SU-DHL-6 (cell line): ENCODE results near the gene VIPR2.
"Not testable (repeated sequence)": the region's sequence is repeated elsewhere in the genome, so short reads cannot be mapped to it uniquely, and the experiment has no call there.

Experiments
- H2AFZ ChIP-seq: fragments of 200-600 bp; sonication (generic); 2 replicates; pipeline ENCODE4 v1.6.1; 2014; ENCODE audit warnings: low read depth, mild to moderate bottlenecking, moderate library complexity, mixed read lengths, antibody characterized with exemption, low read length; ENCODE audit not compliant: severe bottlenecking
- H3F3A ChIP-seq: fragments of 200-600 bp; shearing (Covaris generic); 2 replicates; pipeline ENCODE4 v1.6.0; 2016; ENCODE audit warnings: antibody characterized with exemption, mild to moderate bottlenecking; ENCODE audit not compliant: insufficient read depth
- H3K27ac ChIP-seq: fragments of 200-600 bp; sonication (generic); 2 replicates; pipeline ENCODE4 v1.5.1; 2016; ENCODE audit warnings: low read depth, mild to moderate bottlenecking, low read length, moderate library complexity, mixed read lengths
- H3K27me3 ChIP-seq: fragments of 200-600 bp; sonication (generic), shearing (Covaris generic); 2 replicates; pipeline ENCODE4 v1.6.0; 2014; ENCODE audit warnings: mild to moderate bottlenecking, low read length
- H3K36me3 ChIP-seq: fragments of 200-600 bp; sonication (generic); 2 replicates; pipeline ENCODE4 v1.6.1; 2014; ENCODE audit warnings: mild to moderate bottlenecking, low read length, mixed read lengths
- H3K4me2 ChIP-seq: fragments of 300-600, 200-600 bp; shearing (Covaris generic), sonication (generic); 2 replicates; pipeline ENCODE4 v1.6.0; 2014; ENCODE audit warnings: low read length, low read depth, mild to moderate bottlenecking; ENCODE audit not compliant: poor library complexity, severe bottlenecking
- H3K4me3 ChIP-seq: fragments of 200-600 bp; sonication (generic); 2 replicates; pipeline ENCODE4 v1.5.1; 2014; ENCODE audit warnings: antibody characterized with exemption, low read length, mild to moderate bottlenecking, mixed read lengths; ENCODE audit not compliant: insufficient read depth, poor library complexity, severe bottlenecking
- H3K79me2 ChIP-seq: fragments of 200-600 bp; sonication (generic); 2 replicates; pipeline ENCODE4 v1.6.1; 2014; ENCODE audit warnings: mild to moderate bottlenecking, low read length, moderate library complexity; ENCODE audit not compliant: insufficient read depth
- H3K9ac ChIP-seq: fragments of 200-600 bp; sonication (generic); 2 replicates; pipeline ENCODE4 v1.7.0; 2014; ENCODE audit warnings: mild to moderate bottlenecking, low read length
- H3K9me2 ChIP-seq: fragments of 200-600 bp; sonication (generic); replicated peaks from 2 replicates; pipeline ENCODE4 v1.6.1; 2014; ENCODE audit warnings: low read length; ENCODE audit not compliant: insufficient read depth
- H3K9me3 ChIP-seq: fragments of 200-600 bp; sonication (generic); 2 replicates; pipeline ENCODE4 v1.6.1; 2014; ENCODE audit warnings: low read length, mixed read lengths; ENCODE audit not compliant: insufficient read depth
- H4K20me1 ChIP-seq: fragments of 200-600 bp; sonication (generic); 2 replicates; pipeline ENCODE4 v1.6.1; 2014; ENCODE audit warnings: low read depth, mild to moderate bottlenecking, antibody characterized with exemption, low read length, moderate library complexity, mixed read lengths
- CTCF ChIP-seq: fragments of 200-600 bp; sonication (generic); IDR thresholded peaks from one replicate; pipeline ENCODE4 v1.5.1; 2017; ENCODE audit warnings: antibody characterized with exemption, mild to moderate bottlenecking, low read length, moderate library complexity; ENCODE audit not compliant: insufficient read depth, poor library complexity, severe bottlenecking
- EZH2phosphoT487 ChIP-seq: fragments of 200-600 bp; sonication (generic), shearing (Covaris generic); conservative IDR thresholded peaks from 2 replicates; pipeline ENCODE4 v1.6.1; 2018; ENCODE audit warnings: mild to moderate bottlenecking, antibody characterized with exemption, low read length, moderate library complexity, mixed read lengths

VIPR2 gene

DNA sequence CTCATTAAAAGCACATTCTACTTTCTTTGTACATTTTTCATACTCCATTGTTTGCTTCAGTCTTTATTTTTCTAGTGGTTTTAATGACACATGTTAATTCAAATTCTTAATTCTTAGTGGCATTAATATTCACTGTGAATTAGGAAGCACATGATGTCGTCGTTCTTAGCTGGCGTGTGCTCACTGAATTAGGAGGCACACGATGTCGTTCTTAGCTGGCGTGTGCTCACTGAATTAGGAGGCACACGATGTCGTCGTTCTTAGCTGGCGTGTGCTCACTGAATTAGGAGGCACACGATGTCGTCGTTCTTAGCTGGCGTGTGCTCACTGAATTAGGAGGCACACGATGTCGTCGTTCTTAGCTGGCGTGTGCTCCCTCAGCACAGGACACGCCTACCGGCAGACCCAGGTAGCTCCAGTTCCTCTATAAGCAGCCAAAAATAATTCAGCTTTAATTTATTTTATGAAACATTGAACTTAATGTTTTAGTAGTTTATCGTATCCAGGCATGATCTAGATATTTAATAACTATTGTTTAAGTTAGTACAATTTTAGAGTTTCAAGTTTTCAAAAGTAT lies 17.5 kb upstream of the VIPR2 start:
- not testable (repeated sequence) for H3K9me3 ChIP-seq, H3K27me3 ChIP-seq, H3K9ac ChIP-seq, H3K4me3 ChIP-seq, H4K20me1 ChIP-seq, H3F3A ChIP-seq, H3K27ac ChIP-seq, H2AFZ ChIP-seq, H3K36me3 ChIP-seq, H3K9me2 ChIP-seq, H3K4me2 ChIP-seq, H3K79me2 ChIP-seq

- no peaks in the 10 kb centered on the region for H3F3A ChIP-seq
- H4K20me1 ChIP-seq: no peaks in the 10 kb centered on the region
- H3K27ac ChIP-seq: no peak overlapping the region
- no peak overlapping the region for H2AFZ ChIP-seq
- H3K9me2 ChIP-seq: no peaks in the 10 kb centered on the region
- no peak overlapping the region for H3K4me2 ChIP-seq
- no peak for TF ChIP-seq CTCF
- no peak for TF ChIP-seq EZH2phosphoT487
- 0 out of 2 replicates have a peak, but pooled peaks cover under 1% of the 10 kb centered on the region for H3K9me3 ChIP-seq
- H3K27me3 ChIP-seq: no peaks in the 10 kb centered on the region
- H3K4me3 ChIP-seq: no peak overlapping the region
- H3K9ac ChIP-seq: no peak overlapping the region
- H3K79me2 ChIP-seq: no peaks in the 10 kb centered on the region
- H3K36me3 ChIP-seq: no peaks in the 10 kb centered on the region
These were observed 15.8 kb upstream of the VIPR2 start for GRCh38 chr7:159160450-159160849.

- no peaks in the 10 kb centered on the region for H3F3A ChIP-seq
- no peaks in the 10 kb centered on the region for H3K9me3 ChIP-seq
- no peak overlapping the region for H3K27ac ChIP-seq
- no peaks in the 10 kb centered on the region for H4K20me1 ChIP-seq
- H2AFZ ChIP-seq: no peak overlapping the region
- H3K36me3 ChIP-seq: no peaks in the 10 kb centered on the region
- H3K4me2 ChIP-seq: no peak overlapping the region
- H3K4me3 ChIP-seq: no peak overlapping the region
- H3K9me2 ChIP-seq: no peaks in the 10 kb centered on the region
- no peaks in the 10 kb centered on the region for H3K27me3 ChIP-seq
- TF ChIP-seq EZH2phosphoT487 (no peak), CTCF (no peak)
- H3K9ac ChIP-seq: no peak overlapping the region
- no peaks in the 10 kb centered on the region for H3K79me2 ChIP-seq
These were observed 15.1 kb upstream of the VIPR2 start for GRCh38 chr7:159159731-159160130.

- H2AFZ ChIP-seq: no peak overlapping the region
These were observed 14.3 kb upstream of the VIPR2 start for GRCh38 chr7:159158888-159159405.

More at GRCh38 chr7:159158888-159159405, 14.3 kb upstream of the VIPR2 start:
- Histone ChIP-seq H3K9me3 (no peaks in the 10 kb centered on the region), H3K79me2 (no peaks in the 10 kb centered on the region), H3F3A (no peaks in the 10 kb centered on the region), H4K20me1 (no peaks in the 10 kb centered on the region), H3K4me3 (no peak overlapping the region), H3K27me3 (no peaks in the 10 kb centered on the region), H3K27ac (no peak overlapping the region), H3K4me2 (no peak overlapping the region), H3K36me3 (no peaks in the 10 kb centered on the region), H3K9me2 (no peaks in the 10 kb centered on the region), H3K9ac (no peak overlapping the region)
- no peak for TF ChIP-seq CTCF
- no peak for TF ChIP-seq EZH2phosphoT487
